ENCODE results near the gene PLXNB2.

Gene PLXNB2

DNA sequence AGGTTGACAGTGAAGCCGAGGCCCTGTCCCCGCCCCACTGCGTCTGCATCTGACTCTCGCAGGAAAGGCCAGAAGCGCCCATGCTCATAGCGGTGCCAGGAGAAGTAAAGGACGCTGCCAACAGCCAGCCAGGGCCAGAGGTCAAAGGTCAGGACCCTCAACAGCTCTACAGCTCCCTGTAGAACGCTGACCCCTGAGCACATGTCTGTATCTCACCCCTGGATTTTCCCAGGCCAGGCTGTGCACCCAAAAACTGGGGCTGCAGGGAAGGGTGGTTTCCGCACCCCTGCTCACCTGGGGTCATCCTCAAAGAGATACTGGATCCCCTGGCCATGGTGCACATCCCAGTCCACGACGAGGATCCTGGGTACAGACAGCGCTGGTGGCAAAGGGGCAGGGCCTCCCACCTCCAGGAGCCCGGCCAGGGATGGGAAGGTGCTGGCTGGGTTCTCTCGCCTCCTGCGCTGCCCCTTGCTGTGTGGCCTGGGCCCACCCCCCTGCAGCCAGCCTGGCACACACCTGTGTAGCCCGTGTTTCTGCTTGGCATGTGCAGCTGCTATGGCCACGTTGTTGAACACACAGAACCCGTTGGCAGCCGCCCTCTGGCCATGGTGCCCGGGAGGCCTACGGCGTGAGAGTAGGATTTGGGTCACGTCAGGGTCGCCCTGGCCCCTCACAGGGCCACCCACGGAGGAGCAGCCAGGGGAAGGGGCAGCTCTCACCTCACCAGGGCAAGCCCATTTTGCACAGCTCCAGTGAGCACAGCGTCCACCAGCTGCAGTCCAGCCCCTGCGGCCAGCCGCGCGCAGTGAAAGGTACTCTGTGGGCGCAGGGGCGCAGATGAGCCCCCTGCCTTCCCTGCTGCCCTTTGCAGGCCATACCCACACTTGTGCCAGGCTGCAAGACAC is 57.9 kb downstream of the PLXNB2 start:
- no peak for FAIRE-seq

DNA sequence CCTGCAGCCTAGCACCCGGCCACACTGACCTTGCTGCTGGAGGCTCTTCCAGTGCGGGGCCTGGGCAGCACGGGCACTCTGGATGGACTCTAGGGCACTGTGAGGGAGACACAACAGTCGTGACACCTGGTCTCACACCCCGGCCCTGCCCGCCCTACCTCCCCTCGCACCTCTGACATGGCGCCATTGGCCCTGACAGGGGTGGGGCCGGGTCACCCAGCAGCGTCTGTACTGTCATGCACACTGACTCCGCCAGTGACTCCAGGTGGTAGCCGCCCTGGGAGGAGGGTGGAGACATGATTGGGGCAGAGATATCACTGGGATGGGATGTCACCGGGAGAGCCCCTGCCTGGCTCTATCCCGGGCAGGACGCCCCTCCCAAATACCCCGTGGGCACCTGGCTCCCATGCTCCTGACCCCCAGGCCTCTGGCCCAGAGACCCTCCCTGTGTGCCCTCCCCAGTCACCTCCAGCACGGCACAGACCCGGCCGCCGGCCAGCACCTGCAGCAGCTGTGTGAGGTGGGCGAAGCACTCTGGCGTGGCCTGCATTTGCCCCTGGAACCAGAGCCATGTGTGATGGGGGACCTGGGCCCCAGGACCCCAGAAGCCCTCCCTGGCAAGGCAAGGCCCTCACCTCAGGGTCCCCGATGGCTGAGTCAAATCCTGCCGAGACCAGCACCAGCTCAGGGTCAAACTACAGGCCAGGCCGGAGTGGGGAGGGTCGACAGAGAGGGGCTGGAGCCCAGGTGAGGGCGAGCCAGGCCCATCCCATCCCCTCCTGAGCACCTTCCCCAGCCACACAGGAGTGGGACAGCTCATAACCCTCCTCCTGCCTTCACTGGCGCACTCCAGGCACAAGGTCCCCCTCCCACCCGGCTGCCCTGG is 59.0 kb downstream of the PLXNB2 start:
- no peak for FAIRE-seq

DNA sequence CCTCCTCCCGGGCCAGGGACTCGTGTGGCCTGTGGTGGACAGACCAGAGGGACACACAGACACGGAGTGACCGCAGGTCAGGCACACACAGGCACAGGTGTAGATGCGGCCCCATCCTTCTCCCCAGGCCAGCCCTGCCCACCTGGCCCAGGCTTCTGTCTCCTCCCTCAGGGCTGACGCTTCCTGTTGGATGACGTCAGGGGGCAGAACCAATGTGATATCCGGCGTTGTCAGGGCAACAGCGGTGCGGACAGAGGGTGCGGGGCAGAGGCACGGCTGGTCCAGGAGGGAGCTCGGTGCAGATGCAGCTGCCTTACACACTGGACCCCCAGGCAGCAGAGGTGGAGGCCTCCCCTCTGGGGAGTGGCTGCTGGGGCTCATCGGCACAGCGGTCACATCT is 59.7 kb downstream of the PLXNB2 start:
- FAIRE-seq = no peak

DNA sequence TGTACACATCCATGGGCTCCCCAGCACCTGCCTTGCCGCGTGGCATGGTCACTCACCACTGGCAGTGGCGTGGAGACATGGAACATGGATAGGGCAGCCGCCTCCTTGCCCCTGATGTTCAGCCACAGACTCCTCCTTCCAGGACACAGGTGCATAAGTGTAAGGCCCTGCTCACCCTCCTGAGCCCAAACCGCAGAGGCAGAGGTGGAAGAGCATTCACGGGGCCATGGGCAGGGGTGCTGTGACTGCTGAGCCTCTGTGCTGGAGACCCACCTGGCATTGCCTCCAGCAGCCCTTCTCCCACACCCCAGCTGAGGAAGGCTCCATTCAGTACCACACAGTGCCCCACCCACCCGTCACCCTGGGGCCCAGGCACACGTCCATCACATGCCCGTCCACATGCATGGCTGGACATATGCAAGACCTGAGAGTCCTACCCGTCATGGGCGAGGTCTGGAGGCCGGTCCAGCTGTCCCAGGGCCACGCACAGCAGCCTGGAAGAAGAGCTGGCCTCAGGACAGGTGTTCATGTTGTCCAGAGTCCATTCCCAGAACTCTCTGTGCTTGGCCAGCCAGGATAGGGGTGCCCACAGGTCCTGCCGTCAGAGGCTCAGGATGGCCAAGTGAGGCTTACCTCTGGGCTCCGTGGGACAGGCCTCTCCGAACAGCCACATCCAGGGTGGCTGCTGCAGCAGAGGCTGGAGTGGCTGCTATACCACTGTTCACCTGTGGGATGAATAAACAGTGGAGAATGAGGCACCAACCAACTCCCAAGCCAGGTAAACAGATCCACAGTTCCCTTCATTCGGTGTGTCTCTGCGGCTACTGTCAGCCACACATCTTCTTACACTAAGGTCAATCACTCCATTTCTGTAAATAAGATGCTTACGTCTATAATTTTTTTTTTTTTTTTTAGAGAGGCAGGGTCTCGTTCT is 60.9 kb downstream of the PLXNB2 start:
- FAIRE-seq = no peak

DNA sequence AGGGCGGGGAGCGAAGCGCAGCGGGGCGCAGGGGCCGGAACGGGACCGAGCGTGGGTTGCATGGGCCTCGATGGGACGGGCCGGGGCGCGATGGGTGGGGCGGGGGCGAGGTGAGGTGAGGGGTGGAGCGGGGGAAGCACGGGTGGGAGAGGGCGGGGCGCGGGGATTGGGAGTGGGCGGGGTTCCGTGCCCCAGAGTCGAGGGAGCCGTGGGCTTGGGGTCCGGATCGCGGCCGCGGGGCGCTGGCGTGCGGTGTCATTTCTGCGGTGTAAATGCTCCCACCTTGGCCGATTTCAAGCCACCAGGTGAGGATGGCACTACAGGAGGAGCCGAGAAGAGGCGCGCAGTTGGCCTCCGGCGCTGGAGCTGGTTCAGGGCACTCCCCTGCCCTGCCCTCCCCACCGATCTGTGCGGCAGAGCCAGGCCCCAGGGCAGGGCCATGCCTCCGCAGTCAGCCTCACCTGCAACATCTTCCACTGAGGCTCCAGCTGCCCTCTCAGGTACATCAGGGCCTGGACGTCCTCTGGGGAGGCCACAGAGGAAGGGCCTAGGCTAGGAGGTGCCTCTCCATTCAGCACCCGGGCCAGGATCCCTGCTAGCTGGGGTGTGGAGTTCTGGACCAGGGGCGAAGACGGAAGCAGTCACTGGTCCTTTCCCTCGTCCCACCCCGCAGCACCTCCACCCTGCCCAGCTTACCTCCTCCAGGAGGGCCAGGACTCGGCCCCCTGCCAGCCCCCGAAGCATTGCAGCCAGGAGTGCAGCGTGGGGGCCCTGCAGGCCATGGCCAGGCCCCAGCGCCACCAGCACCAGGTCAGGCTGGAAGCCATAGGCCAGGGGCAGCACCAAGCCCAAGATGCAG is 62.0 kb downstream of the PLXNB2 start:
- FAIRE-seq = no peak

DNA sequence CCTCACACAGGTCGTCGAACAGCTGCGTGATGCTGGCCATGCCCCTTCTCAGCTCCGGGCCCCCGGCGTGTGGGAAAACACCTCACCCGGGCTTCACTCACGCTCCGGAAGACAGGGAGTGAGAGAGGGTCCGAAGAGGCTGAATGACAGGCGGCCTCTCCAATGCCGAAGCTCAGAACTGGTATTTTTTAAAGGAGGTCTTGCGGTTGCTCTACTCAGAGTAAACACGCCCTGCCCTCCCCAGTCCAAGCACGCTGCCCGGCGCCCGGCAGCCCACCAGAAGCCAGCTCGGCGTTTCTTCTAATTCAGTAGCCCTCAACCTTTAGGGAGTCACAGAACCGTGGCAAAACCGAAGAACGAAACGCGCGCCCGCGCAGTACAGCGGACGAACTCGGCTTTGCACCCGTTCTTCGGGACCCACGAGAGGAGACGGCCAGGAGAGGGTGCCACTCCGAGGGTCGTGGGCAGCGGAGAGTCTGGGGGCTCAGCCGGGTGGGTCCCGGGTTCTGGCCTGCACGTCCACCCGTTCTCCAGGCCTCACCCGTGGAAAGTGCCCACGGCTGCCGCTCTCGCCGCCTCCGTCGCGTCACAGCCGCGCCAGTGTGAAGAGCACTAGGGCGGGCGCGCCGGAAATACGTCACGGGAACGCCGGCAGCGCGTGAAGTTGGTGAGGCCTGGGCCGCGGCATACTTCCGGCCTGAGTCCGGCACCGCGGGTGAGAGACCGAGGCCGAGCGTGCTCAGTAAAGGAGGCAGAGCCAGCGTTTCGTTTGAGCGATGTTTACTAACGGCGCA is 62.8 kb downstream of the PLXNB2 start, which contains the start of gene TUBGCP6:
Gene TUBGCP6 (minus strand): TSS at position 604 of the 794 bp plus-strand sequence. CDS start 564 bp downstream, at position 40.
- peak; percentile 90 for FAIRE-seq

DNA sequence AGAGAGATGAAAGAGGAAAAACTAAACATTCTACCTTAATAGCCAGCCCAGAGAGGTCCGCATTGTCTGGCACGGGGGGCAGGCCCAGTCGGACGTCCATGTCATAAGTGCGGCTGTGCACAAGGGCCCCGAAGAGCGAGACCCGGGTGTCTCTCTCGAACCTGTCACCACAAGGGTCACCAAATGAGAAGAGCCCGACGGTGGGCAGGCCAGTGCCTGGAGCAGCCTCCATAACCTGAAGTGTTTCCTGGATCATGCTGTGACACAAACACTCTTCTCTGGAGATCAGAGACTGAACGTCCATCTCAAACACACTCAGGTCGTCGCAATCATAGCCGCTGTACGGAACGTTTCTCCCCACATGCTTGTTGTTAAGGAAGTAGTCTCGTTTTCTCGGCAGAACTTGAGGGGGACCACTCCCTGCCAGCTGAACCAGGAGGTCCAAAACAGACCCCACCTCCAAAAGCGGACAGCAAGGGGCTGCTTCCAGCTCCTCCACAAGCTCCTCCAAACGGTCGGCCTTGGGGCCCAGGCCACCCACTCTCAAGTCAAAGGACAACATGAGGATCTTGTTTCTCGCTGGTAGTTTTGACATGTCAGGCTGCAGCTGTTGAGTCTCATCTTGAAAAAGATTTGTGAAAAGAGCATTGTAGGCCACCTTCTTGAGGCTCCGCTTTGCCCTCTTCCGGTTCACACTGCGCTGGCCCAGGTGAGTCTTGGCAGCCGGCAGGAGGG is 63.6 kb downstream of the PLXNB2 start:
- no peak for FAIRE-seq

DNA sequence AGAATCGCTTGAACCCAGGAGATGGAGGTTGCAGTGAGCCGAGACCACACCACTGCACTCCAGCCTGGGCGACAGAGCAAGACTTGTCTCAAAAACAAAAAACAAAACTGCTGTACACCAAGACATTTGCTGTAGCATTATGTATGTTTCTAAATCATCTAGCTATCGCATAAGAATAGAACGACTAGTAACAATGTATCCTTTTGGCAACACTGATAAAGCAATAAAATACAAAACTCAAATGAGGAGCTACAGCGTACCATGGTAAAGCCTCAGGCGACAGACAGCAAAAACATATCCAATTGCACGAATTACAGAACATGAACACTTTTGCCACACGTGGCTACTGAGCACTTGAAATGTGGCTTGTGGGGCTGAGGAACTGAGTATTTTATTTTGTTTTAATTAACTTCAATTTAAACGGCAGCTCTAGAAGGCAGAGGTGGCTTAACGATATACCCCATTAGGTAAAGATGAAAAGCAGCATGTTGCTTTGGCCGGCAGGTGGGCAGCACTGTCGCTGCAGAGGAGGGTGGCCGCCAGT is 65.0 kb downstream of the PLXNB2 start:
- no peak for FAIRE-seq

DNA sequence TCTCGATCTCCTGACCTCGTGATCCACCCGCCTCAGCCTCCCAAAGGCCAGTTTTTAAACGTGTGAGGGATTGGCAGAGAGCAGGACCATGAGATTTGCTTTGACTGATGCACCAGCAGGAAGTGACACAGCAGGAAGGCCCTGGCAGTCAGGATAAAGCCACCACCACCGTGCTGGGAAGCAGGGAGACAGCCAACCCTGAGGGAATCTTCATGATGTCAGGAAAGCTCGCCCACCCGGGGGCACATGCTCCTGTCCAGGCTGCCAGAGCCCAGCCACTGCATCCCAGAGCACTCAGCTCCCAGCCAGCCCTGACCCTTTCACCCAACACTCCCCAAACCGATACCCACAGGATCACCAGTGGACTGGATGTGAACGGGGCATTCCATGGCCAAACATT is 68.7 kb downstream of the PLXNB2 start:
- FAIRE-seq = no peak

DNA sequence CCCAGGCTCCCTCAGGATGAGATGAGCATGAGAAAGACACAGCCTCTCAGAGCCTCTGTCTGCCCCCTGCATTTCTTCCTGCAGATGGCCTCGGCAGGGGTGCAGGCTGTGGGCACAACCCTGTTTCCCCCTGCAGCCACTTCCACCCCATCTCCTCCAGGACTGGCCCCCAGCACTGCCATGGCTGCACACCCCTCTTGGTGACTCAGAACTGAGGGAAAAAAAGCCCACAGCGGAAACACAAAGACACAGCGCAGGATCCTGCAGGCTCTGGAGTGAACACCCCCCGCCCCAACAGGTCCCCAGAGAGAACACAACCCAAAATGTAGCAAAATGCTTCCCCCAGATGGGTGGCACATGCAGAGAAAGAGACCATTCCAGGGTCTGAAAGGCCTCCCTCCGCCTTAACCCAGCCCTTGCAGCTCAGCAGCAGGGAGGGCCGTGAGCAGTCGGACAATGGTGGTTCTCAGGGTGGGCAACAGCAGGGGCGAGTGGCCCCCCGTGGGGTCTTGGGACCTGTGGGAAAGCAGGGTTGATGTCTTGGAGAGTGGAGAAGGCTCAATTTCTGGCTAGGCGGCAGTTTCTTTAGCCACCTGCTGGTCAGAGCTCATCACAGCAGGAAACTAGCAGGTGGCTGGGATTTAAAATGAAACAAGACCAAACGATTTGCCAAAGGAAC is 70.6 kb downstream of the PLXNB2 start:
- FAIRE-seq = no peak

DNA sequence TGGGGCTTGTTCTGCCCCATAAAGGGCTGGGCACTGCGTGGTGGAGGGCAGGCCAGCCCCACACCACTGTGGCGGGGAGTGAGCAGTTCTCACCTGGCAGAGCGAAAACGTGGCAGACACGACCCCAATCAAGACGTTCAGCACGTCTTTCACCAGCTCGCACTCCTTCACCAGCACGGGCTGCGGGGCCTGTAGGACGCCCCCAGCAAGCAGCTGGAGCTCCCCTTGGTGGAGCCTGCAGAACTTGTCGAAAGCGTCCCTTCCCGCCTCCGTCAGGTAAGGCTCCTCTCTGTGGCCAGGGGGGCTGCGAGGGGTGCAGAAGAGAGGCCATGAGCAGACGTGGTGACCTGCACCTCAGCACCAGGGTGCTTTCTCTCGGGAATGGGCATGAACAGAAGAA is 74.2 kb downstream of the PLXNB2 start:
- FAIRE-seq = no peak

DNA sequence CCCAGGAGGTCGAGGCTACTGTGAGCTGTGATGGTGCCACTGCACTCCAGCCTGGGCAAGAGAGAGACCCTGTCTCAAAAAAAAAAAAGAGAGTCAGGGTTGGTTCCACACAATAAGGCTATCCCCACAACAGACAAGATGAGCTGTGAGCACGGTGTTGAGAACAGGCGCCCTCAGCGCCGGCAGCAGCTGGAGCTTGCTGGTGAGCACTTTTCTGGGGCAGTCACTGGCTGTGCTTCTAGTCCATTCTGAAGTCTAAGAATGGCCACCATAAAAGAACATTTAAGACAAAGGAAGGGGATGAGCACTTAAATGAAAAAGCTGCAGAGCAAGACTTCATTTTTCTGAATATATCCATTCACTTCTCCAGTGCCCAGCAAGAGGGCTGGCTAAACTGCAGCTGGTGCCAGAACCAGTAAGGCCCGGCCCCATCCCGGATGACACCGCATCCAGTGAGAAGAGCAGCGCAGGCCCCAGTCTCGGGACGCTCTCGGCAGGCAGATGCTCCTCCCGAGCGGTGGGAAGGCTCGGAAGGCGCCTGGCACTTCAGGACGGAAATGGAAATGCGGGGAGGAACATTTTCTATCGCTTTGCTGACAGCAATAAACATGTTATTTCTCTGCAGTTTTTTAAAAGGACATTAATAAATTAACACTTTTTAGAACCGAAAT is 74.8 kb downstream of the PLXNB2 start:
- no peak for FAIRE-seq

DNA sequence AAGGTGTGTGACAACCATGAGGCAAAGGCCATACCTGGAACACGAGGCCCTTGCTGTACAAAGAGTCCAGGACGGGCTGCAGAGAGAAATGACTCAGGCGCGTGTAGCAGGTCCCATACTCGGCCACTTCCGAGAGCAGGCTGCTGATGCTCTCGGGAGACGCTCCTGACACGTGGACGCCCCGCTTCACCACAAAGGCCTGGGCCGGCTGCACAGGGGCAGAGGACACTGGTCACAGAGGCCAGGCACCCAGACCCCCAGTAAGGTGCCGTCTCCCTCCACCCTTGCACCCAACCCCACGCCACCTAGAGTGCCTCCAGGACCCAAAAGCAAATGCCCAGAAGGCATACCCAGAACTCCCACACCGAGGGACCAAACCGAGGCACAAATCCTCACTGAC is 78.1 kb downstream of the PLXNB2 start:
- no peak for FAIRE-seq

DNA sequence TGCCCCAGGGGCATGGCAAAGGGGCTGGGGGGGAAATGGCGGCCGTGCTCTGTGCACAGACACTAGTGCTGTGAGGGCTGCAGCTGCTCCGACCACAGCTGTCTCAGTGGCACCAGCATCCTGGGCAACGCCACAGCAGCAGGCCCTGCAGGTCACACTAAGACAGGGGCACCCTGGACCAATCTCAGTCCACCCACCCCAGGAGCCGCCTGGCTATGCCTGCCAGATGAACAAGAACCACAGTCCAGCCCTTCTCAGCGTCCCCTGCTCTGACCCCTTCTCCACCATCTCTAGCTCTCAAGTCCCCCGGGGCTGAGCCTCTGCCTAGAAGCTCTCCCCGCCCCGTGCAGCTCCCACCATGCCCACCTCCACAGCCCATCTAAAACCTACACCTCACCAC is 79.1 kb downstream of the PLXNB2 start:
- no peak for FAIRE-seq

DNA sequence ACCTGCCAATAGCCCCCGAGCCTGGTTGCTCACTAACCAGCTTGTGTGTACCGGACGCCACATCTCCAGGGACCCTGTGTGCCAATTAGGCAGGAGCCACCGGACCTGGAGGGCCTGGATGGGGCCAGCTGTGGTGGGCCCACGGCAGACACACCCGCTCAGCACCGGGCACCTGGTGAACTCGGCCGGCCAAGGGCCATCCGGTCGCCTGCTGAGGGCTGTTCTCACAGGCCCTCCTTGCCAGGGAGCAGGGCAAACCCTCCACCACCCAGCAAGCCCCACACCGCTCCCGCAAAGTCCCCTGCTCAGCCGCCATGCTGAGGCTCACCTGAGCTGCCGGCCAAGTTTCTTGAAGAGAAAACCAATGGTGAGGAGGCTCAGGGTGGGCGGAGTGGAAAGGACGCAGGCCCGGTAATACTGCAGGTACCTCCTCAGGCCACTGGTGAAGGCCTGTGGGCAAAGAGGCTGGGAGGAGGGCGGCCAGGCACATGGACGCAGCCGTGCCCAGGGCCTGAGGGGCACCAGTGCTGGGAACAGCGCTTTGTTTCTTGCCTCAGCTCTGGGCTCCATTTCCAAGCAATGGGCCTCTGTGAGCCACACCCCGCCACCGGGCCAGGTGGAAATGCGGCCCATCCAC is 79.7 kb downstream of the PLXNB2 start:
- no peak for FAIRE-seq

DNA sequence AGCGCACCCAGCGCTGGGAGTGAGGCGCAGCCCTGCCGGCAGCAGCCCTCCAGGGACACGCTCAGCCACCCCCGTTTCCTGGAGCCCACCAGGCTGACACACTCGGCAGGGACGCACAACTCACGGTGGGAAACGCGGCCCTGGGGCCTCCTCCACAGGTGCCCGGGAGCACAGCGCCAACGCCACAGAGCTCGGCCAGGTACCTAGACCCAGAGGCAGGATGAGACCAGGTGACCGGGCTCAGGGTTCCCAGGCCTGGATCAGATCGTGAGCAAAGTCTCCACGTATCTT is 80.6 kb downstream of the PLXNB2 start:
- FAIRE-seq = no peak

DNA sequence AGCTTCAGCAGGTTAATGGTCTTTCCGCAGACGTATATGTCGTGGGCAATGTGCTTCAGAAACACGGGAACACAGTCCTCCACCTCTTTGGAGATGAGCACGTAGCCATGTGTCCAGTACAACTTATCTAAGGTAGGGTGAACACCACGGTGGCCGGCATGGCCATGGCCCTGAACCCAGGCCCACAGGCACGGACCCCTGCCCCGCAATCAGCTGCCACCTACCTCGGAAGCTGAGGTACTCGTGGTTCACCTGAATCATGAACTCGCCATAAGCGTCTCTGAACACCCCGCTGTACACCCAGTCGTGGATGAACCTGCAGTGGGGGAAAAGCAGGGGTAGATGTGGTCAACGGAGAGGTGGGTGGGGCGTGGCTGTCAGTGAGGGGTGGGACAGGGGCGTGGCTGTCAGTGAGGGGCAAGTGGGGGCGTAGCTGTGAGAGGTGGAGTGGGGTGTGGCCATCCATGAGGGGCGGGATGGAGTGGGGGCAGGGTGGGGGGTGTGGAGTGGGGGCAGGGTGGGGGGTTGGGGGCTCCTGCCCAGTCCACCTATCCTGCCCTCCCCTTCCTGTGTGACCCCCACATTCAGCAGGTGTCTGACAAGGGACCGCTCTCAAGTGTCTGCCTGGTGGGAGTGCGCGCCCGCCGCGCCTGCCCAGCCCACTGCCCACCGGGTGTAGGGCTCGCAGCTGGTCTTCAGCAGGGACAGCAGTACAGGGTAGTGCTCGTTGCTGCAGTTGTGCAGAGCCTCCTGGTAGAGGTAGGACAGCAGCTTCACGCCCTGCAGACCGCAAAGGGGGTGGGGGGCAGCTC is 81.2 kb downstream of the PLXNB2 start:
- FAIRE-seq = no peak
